NCI-H2107 (cell line): ENCODE data around the gene SAMD13.

Experiments used
- DNase-seq: peaks from one replicate; lab custom pipeline; 2025; lab: John Stamatoyannopoulos, UW

SAMD13 gene, protein sequence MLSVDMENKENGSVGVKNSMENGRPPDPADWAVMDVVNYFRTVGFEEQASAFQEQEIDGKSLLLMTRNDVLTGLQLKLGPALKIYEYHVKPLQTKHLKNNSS

GRCh38 chr1:84301004-84301784 lies at the start of gene SAMD13:
TSS of gene SAMD13 (plus strand) at chr1:84301708. CDS start at chr1:84303235, 1,527 bp downstream.
- DNase-seq, result peak; percentile 74

GRCh38 chr1:84253036-84253435 lies 48.5 kb upstream of the SAMD13 start:
- no peak for DNase-seq

GRCh38 chr1:84253891-84254290 lies 47.6 kb upstream of the SAMD13 start:
- DNase-seq, result no peak

- no peak for DNase-seq
Observed at GRCh38 chr1:84254703-84255238, 46.7 kb upstream of the SAMD13 start.

- no peak for DNase-seq
Observed at GRCh38 chr1:84255582-84255981, 45.9 kb upstream of the SAMD13 start.

DNA sequence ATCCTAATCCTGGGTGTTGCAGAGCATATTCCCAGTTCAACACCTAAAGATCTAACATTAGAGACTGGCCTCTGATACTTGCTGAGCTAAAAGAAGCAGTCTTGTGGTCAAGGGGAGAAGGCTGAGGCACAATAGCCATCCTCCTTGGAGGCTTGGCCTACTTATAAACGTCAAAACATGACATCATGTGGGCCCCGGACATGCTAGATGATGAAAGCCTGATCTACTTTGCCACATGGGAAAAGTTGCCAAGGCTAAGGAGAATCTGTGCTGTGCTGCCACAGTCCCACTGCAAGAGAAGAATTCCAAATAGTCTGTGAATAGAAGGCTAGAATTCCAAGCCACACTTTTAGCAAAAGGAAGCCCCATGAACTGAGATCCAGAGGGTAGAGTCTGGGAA lies 43.9 kb upstream of the SAMD13 start:
- DNase-seq, result no peak

- no peak for DNase-seq
Observed at GRCh38 chr1:84259376-84259775, 42.1 kb upstream of the SAMD13 start.

- DNase-seq, result no peak
Observed at GRCh38 chr1:84259989-84260388, 41.5 kb upstream of the SAMD13 start.

DNA sequence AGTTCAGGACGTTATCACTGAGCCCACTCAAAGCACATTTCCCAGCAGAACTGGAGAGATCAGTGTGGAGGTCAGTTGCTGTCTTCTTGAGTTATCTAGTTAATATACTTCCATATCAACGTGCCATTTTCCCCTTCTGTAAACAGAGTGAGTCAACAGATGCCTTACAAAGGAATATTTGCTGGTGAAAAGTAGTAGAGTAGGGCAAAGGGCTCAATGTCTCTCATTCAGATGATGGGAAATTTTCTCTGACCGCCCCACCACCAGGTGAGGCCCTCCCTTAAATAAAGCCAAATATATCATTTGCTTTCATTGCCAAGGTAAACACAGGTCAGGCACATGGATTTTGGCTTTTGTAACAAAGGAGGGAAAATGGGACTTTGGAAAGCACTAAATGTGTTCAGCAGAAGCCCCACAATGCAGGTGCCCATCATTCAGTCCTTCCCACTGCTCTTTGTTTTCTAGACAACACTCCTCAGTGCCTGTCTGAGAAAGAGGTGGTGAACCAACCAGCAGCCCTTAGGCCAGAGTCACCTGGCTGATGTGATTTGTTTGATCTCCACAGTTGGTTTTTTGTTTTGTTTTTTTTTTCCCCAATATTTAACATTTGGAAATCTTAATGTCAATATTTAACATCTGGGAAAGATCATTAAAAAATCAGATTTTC lies 40.5 kb upstream of the SAMD13 start:
- DNase-seq, result no peak

DNA sequence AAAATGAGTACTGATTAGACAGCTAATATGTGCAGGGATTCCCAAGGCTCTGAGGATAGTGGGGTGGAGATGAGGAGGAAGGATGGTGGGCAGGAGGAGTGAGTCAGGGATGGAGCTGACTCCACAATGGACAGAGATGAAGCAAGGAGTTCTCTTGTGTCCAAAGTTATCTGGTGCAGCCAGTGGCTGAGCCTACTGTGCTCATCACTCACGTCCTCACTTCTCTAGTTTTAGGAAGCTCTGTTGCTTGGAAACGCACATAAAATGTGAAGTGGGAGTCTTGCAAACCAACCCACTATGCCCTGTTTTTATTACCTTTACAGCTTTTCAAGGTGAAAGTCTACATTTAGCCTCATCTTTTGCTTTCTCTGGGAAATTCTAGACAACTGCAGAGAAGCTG lies 36.5 kb upstream of the SAMD13 start:
- DNase-seq, result no peak

DNA sequence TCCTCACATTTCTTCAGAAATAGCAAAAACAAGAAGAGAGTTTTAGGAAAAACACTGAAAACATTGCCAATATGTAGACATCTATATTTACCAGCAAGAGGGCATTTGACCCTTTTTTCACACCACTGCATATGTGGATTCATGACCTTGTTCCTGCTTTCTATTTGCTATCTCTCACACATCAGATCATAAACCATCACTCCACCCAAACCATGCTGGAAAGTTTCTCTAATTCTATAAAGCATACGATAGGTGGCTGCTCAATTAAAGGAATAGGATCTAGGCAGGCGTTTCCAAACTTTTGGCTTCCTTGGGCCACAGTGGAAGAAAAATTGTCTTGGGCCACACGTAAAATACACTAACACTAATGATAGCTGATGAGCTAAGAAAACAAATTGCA lies 35.6 kb upstream of the SAMD13 start:
- no peak for DNase-seq

DNA sequence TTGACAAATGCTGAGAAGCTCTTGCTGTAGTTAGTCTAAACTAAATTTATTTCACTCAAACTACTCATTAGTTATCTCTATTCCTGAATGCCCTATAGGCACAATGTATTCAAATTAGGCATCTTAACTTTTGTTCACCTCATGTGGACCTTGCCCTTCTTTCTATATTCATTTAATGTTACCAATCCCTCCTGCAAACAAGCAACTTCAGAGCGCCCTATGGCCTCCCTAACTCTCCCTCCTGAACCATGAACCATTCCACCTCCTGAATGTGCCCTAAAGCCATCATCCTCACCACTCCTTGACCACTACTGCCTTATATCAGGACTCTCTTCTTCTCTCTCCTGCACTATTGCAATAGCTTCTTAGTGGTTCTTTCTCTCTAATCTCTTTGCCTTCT lies 34.8 kb upstream of the SAMD13 start:
- no peak for DNase-seq

DNA sequence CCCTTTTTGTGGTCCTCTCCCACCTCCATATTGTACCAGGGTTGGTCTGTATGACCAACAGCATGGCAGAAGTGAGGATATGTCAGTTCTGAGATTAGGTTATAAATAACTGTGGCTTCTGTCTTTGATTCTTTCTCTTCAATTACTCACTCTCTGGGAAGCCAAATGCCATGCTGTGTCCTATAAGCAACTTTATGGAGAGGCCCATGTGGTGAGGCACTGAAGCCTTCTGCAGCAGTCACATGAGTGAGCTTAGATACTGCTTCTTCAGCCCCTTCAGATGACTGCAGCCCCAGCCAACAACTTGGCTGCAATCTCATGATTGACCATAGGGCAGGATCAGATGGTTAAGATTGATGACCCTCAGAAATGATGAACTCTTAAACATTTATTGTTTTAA lies 34.0 kb upstream of the SAMD13 start:
- DNase-seq, result no peak

- no peak for DNase-seq
Observed at GRCh38 chr1:84268346-84268745, 33.2 kb upstream of the SAMD13 start.

DNA sequence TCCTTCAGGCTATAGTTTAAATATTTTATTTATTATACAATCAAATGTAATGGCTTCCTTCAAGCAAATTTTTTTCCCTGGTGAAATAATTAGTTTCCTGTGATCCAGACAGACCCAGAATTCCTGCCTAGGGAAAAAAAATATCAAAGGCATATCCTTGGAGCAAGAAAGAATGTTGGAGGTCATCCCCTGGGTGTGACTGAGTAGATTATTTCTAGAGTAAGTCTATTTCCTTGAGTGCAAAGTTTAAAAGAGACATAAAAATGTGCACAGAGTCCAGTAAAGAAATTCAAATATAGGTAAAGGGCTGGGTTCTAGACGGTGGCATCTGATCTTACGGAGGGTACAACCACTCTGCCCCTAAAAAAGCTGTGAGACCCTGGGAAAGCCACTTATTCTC lies 32.2 kb upstream of the SAMD13 start:
- no peak for DNase-seq

DNA sequence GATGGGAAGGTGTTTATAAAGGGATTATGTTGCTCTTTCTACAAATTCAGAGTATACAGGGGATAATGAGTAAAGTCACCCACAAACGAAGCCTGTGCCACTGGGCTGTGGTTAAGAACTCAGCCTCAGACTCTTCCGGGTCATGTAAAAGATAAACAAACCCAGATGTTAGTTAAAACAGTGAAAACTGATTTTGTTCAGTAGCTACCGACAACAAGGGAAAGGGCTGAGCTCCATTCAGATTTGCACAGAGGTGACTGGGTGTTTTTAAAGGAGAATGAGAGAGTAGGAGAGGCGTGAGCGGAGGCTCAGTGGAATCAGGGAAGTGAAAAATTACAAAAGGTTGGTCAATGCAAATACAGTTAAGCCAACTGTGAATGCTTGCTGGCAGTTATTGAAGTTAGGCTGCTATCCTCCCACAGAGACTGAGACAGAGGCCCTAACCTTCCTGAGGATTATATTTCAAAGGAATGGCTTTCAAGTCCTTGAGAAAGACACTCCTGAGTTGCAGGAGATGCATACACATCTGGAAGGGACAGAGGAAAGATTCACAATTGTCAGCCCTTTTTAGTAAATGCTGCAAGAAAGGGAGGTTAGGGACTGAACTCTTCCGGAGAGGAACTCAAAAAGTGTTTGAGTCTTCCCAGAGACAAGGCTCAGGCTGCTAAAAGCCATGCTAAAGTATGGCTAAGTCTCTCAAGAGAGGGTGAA lies 29.9 kb upstream of the SAMD13 start:
- DNase-seq, result no peak

DNA sequence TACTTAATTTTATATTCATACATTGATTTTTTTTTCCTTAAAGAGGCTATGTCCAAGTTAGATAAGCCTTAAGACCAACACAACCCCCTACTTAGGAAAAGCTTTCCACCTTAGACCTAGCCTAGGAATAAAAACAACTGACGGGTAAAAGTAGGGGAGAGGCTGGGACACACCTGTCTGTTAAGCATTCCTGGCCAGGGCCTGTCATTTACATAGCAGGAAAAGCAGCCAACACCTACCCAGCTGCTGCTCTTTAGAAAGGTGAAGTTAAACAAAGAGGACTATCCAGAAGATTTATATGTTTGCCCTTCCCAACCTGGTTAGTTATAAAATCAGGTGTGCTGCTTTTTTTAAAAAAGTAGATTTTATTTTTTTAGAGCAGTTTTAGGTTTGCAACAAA lies 29.1 kb upstream of the SAMD13 start:
- peak; percentile 18 for DNase-seq

DNA sequence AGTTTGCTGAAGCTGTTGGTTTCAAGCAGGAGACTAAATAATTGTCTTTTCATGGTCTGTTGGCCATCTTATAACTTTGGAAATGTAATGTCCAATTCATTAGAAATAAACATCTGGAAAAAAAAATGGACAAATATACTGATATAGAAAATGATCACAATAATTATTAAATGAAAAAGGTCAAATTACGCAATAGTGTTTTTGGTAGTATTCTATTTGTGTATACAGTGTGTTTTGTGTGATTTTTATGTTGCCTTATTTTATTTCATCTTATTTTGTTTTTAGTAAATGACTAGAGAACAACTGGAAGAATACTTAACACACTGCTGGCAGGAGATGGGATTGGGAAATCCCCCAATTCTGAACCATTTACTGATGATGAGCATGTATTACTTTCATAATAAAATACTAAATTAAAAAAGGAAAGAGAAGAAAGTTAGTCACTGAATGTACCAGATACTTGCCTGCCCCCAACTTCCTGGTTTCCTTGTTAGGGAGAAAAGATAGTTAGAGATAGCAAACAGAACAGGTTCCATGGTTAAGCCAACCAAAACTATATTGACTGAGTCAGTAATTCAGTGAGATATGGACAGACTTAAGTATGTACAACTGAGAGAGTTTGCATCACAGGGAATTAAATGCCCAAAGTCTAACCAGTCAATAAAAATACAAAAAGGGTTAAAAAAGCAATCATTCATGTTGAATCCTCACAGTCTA lies 24.0 kb upstream of the SAMD13 start:
- DNase-seq, result no peak

DNA sequence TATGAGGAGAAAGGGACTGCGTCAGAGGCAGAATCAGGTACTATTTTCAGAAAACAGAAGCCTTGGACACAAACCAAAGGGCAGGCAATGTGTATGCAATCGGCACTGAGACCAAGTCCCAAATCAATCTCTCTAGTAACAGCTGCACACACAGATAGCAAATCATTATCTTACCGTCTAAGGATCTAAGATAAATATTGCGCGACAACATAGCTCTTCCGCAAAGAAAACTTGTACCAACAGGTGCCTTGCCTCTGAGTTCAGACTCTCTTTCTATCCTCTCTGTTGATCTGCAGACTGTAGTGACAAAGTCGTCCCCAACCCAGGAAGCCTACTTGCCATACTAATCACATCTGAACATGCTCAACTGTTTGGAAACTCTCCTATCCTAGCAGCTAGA lies 22.6 kb upstream of the SAMD13 start:
- DNase-seq, result no peak

GRCh38 chr1:84280912-84281311 lies 20.6 kb upstream of the SAMD13 start:
- DNase-seq, result no peak

- DNase-seq, result no peak
Observed at GRCh38 chr1:84282780-84283333, 18.7 kb upstream of the SAMD13 start.

DNA sequence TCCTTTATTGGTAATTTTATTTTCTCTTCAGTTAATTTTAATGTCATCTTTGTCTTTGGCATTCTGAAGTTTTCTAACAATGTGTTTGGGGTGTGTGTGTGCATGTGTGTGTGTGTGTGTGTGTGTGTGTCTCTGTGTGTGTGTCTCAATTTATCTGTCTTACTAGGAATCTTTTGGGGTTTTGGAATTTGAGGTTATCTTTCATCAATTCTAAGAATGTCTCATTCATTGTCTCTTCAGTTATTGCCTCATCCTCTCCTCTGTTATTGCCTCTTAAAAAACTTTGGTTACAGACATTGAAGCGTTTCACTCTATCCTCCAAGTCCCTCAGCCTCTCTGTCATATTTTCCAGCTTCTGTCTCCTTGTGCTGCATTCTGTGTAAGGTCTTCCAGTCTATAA lies 18.1 kb upstream of the SAMD13 start:
- DNase-seq, result no peak
